HG03175 (cell line): ENCODE data around the gene PLA2G4D.

Experiments used
- ATAC-seq: cut with Tn5 transposase; IDR thresholded peaks from one replicate; pipeline ENCODE4 v1.9.1; 2021; ENCODE audit warnings: mild to moderate bottlenecking, moderate library complexity; ENCODE audit not compliant: unreplicated experiment

The PLA2G4D gene

DNA sequence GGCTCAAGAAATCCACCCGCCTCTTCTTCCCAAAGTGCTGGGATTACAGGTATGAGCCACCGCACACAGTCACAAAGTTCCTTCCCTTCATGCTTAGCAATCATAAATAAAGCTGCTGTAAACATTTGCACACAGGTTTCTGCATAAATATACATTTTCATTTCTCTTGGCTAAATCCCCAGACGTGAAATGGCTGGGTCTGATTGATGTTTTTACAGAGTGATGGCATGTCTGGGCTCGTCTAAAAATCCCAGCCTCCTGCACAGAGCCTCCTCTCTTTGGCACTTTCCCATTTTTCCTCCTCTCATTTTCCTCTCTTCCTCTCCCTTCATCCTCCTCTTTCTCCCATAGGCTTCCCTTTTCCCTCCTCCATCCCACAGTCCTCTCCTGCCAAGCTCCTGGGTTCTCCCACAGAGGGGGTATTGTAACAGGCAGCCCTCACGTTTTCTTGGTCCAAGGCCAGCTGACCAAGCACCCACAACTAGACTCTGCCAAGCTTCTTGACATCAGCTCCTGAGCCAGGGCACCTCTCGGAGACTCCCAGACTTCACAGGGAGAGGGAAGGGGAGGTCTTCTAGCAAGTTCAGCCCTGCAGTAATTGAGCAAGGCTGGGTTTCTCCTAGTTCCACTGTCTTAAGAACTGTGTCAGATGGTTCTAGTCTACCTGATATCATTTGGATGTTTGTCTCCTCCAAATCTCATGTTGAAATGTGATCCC is 63.0 kb downstream of the PLA2G4D start:
- no peak for ATAC-seq

DNA sequence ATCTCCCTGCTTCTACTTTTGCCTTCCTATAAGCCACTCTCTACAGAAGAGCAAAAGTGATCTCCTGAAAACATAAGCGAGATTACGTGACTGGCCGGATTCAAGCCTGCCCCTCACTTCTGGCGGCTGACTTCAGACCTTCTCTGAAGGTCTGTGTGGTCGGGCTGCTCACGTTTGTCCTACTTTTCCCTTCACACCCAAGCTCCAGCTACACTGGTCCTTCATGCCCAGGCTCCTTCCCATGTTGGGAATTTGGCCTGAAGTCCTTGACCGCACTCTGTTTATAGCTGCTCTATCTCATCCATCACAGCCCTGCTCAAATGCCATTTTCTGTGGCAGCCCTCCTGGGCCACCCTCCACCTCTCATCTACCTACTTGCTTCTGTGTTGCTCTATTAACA is 66.8 kb downstream of the PLA2G4D start:
- ATAC-seq: no peak

DNA sequence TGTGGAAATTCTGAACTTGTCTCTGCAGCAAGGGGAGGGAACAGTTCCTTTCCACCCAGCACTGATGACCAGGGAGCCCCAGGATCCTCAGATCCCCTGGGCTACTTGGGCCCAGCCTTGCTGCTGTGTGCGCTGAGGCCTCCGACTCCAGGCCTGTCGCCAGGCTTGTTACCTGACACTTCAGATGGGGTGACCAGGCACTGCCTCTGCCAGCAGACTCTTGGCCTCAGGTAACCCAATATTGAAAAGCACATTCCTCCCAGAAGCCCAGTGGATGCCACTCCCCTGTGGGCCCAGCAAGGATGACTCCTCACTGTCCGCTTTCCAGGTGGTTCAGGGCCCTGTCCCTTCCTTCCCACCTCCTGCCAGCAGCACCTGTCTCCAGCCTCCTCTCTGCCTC is 70.1 kb downstream of the PLA2G4D start:
- no peak for ATAC-seq

DNA sequence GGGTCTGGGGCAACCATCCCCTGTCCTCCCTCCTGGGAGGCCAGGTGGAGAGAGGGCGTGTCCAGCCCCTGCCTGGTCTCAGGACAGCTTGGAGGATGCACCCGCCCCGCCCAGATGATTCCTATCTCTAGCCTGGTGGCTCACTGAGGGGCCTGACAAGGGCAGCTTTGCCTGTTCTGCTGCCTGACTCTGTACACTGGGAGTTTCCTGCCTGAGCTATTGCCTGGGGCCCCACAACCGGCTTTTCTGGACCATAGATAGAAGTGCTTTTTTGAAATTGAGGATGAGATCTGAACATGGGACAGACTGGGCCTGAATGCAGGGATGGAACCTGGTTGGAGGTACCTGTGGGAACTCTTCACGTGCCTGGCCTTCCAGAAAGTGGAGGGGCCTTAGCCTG is 72.8 kb downstream of the PLA2G4D start:
- no peak for ATAC-seq

DNA sequence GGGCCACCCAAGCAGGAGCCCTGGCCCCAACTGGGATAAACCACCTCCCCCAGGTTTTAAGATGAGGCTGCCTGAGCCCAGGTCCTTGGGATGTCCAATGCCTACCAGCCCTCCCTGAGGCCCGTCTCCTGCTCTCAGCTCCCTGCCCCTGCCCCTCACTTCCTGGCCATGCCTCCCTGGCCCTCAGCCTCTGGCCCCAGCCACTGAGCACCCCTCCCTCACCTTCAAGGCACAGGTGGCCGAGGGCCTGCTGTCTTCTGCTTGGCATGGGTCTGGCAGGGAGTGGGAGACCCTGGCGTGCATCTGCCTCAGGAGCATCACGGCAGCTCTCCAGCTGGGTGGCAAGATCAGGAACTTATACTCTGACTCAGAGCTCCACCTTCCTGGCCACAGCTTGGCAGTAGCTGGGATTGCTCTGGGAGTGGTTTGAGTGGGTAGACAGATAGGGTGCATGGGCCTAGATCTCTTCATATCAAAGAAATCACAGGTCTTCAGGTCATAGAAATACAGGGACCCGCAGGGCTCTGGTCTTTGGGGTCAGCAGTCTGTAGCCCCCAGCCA is 73.6 kb downstream of the PLA2G4D start, which contains the start of gene PLA2G4E:
TSS of gene PLA2G4E (minus strand) at position 330 of the 561 bp plus-strand sequence. CDS start at position 318, 12 bp downstream.
- no peak for ATAC-seq

DNA sequence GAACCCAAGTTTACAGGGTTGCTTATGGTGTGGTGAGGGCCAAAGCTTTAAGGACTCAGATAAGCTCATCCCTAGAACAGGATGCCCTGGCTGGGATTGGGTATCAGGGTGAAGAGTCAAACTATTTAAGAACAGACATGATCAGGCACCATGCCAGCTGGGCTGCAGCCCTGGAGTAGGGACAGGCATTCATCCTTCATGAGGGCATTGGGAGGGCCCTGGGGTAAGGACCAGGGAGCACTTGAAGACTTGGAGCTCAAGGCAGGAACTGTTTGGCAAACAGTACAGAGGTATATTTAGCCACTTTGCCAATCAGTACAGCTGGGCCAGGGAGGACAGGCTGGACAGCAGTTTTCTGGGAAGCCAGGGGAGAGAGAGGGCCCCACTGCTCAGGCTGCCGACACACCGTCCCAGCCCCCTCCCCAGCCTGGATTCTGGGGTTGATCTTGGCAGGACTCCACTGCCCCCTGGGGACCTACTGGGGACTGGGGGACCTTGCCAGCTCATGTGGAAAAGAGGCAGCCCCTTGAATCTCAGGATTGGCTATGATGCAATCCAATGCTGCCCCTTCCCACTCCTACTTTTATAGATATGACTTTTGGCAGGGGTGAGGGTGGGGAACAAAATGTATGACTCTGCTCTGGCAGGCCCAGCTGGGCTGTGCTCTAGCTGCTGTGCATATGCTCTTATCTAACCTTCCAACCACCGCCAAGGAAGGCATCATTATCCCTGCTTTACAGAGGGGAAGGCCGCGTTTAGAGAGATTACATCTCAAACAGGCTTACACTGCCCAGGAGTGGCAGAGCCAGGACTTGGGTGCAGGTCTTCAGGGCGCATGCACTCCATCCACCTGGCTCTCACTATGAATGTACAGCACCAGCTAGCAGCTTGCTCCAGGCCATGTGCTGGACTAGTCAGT is 75.8 kb downstream of the PLA2G4D start:
- no peak for ATAC-seq
